ENCODE measurements around the gene STARD5.
"Not testable (repeated sequence)": the region's sequence is repeated elsewhere in the genome, so short reads cannot be mapped to it uniquely, and the experiment has no call there.

Gene STARD5

DNA sequence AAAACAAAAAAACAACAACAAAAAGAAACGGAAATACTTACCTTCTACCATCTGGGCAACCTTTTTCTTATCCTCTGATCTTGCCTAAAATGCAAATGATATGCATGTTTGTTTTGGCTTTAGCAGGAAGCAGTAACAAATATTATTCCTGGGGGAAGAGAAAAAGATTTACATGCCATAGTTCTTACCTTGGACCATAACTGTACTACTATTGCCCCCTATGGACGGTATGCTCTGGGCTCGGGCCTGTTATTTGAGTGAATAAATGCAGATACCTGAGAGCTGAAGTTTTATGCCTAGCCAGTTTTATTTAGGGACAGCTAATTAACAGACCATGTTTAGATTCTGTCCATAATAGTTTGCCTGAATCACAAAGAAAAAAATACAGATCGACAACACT lies 12.6 kb upstream of the STARD5 start:
- DNase-seq, result no peak

DNA sequence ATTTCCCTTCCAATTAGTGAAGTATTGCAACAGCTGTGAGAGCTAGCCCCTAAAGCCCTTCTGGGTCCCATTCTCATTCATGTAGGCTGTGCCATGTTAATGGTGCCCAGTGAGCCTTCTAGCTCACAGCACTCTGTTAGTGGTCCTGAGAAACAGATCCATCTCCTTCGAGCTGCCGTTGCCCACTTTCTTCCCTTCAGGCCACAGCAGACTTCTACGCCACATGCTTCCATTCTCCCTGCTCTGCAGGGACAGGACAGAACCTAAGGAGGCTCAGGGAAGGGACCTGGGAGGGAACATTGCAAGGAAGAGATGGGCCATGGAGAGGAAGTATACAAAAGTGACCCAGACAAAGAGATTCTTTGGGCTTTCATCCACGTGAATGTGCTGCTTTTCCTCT lies 11.7 kb upstream of the STARD5 start:
- DNase-seq, result no peak

DNA sequence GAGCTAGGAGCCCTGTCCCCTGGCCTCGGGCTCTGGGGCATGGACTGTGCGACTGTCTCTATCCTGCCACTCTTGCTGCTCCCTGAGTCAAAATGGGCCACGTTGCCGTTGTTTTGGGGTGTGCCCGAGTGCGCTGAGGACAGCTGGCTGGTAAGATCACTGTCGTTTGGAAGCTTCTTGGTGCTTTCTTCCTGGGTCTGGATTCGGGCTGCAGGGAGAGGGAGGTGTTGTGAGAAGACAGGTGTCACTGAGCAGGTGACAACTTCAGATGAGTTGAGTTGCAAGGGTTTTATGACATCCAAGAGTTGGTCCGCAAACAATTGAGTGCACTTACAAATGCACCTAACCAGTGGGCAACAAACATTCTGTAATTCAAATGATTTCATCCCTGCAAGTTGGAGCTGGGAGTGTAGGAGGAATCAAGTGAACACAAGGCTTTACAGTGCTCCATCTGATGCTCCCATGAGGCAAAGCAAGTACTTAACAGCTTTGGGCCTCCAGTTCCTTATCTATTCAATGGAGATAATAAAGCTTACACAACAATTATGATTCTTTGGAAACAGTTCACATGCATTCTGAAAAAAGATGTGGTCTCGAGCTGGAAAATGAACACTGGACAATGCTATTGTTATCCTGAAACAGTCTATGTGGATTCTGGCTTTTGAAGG lies 11.0 kb upstream of the STARD5 start:
- no peak for DNase-seq

DNA sequence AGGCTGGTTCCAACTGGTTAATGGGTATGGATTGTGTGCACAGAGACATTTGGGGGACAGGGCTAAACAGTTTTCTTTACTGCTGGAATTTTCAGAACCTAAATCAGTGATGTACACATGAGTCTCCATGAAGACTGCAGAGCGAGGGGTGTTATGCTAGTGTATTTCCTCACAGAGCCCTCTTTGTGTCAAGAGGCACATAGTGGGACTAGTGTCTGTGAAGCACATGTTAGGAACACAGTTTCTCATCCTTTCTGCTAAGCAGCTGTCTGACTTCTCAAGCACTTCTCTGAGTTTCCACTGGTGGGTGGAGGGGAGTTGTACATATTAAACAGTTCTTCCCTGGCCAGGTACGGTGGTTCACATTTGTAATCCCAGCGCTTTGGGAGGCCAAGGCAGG lies 9.4 kb upstream of the STARD5 start:
- DNase-seq, result no peak

DNA sequence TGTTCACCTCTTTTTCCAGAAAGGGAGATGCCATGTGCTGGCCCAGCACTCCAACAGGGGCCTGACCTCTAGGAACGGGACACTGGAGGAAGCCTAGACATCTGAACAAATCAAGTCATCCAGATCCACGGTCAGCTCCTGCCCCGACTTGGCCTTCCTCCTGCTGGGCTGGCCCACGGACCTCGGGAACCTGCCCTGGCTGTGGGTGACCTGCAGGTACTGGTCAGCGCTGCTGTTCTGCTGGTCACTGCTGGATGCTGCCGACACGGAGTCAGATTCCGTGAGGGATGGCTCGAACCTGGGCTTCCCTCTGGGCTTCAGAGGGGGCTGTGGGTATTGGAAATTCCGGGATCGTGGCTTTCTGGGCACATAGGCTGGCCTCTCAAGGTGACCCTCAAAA lies 8.4 kb upstream of the STARD5 start:
- DNase-seq, result no peak

DNA sequence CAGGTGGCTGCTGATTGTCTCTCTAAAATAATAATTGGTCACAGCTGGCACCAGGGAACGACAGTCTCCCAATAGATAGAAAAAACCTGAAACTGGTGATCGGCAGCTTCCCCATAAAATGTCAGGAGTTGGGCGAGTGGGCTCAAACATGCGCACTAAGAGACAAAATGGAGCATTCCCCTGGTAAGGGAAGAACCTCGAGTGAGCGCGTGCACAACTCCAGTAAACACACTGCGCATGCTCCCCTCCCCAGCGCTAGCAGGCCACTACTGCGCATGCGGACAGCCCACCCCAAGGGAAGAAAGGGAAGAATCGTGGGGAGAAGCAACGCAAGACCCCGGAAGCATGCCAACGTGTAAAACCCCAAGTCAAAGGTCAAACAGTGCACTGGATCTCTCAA lies 7.7 kb upstream of the STARD5 start:
- no peak for DNase-seq

DNA sequence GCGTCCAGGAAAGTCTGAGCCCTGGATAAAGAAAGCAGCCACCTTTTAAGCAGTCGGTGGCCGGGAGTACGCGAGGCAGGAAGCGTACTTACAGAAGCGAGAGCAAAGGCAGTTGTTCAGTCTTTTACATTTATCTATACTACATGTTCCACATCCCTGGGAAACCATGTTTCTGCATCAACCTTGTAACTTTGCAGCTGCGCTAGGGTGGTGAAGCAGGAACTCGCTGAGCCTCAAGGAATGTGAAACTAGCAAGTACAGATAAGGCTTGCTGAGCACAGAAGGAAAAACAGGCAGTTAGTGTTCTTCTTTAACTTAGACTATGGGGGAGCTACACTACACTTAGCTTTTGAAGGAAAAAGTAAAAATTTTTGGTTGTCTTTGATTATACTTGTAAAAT lies 7.2 kb upstream of the STARD5 start:
- not testable (repeated sequence) for DNase-seq

DNA sequence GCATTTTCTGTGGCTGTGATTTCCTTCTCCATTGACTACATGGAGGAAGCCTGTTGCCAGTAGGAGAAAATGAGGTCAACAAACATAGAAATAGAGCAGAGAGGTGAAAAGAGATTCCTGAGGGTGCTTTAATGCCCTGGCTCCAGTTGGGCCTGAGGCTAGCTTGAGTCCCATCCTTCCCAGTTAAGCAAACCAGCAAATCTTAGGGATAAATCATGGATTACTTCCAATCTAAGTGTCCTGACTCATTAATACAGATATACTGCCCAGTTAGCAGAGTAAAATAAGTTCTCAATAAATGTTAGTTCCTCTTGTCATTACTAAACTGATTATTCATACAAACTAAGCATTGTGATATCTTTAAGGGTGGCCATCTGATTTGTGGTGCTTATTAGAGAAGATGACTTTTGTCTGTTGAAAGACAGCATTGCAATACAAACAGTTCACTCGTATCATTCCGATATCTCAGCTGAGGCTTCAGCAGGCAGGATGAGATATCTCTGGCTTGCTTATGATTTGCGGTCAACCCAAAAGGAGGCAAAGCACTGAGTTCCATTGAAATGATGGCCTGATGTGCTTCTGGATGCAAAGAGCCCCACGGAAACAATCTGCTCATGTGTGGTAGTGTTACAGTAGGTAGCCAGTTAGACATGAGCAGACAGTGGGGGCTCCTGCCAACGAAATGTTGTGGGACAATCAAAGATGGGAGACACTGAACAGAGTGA lies 6.6 kb upstream of the STARD5 start:
- no peak for DNase-seq

DNA sequence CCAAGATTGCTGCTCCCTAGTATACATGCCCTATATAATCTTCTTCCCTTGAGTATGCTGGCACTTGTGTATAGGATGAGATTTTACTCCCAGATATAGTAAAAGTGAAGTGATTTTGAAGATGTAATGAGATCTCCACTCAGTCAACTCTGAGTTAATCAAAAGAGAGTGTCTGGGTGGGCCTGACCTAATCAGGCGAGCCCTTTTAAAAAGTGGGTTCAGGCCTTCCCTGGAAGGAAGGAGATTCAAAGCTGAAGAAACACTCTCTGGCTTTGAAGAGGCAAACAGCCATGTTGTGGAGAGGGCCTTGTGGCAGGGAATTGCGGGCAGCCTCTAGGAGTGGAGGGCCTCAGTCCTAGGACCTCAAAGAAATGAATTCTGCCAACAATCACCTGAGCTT lies 5.5 kb upstream of the STARD5 start:
- no peak for DNase-seq

DNA sequence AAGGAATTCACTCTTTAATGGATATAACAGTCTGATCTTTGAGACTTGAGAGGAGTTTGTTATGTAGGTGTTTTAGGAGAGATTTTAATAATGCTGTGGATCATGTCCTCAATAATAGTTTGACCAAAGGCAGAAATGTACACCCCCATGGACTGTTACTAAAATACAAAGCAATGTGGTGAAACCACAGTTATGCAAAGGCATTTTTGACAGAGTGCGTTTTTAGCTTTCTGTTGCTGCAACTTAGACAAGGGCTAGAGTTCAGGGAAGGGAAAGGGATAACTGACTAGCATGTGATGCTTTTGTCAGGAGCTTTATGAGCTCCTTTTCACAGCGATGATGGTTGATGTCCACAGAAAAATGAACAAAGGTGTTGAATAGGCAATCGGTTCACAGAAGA lies 3.6 kb upstream of the STARD5 start:
- no peak for DNase-seq

DNA sequence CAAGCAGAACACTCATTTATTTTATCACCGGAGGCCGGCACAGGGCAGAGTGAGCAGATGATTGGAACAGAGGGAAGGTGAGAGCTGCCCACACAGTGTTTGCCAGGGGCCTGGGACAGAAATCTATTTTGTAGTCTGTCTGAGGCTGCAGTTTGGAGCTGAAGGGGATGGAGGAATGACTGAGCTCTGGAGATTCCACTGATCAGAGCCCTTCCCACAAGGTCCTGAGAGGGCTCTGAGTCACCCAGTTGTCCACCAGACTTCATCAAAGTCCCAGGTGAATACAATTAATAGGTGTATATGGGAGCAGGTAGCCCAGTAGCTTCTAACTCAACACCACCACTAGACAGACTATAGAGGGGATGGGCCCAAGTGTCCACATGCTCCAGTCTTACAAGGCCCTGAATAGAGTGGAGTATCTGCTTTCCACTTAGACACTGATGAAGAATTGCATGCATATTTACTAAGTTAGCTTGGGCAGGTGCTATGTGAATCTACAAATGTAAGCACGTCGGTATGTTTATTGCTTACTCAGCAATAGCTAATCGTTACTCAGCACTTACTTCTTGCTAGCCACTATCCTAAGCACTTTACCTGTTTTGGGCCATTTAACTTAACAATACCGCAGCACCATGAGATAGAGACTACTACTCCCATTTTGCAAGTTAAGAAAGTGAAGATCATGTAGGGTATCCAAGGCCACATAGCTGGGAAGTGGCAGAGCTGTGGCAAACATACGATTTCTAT lies 2.7 kb upstream of the STARD5 start:
- no peak for DNase-seq

DNA sequence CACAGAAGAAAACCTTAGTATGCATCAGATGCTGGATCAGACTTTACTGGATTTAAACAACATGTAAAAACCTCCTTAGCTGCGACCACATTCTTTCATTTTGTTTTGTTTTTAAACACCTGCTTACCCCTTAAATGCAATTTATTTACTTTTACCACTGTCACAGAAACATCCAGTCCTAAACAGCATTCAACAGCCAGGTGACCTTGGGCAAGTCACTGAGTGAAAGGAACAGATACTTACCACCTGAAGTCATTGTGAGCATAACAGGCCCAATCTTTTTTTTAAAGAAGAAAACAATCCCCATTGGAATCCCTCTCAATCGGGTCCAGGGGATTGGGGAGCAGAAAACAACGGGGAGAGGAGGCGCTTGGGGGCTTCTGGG lies 390 bp downstream of the STARD5 start:
- no peak for DNase-seq

DNA sequence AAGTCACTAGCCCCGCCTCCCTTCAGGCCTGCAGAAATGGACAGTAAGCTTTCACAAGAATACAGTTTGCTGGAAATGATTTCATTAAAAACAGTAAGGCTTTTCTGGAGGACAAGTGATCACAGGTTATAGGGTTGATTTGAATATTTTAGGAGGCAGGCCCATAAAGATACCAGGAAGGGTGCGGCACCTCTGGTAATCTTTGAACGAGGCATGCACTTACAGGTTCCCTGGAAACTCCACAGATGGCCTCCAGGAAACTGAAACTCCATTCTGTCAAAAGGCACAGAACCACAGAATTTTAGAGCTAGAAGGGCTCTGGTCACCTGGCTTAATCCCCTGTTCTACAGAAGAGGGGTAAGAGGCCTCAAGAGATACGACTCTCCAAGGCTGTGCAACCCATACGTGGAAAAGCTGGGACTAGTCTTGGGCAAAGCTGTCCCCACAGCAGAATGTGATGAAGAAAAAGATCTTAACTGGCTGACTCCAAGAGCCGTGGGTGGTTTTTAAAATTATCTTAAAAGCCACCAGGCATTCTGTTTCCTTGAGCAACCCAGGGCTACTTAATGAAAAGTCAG lies 1.2 kb downstream of the STARD5 start:
- no peak for DNase-seq

DNA sequence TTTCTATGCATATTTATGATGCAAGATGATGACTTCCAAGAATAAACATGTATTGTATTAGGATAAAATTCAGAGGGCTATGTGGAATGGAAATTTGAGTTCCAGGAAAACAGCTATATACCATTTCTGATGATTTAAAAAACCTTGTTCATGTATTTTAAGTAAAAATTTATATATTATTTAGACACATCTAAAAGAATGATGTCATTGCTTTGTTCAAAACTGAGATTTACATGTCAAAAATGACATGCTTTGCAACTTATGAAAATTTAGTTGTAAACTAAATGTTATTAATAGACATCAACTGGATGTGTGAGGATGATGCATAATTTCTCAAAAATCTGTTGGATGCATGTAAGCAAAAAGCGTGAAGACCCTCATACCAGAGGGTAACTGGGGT lies 2.3 kb downstream of the STARD5 start:
- DNase-seq, result no peak

DNA sequence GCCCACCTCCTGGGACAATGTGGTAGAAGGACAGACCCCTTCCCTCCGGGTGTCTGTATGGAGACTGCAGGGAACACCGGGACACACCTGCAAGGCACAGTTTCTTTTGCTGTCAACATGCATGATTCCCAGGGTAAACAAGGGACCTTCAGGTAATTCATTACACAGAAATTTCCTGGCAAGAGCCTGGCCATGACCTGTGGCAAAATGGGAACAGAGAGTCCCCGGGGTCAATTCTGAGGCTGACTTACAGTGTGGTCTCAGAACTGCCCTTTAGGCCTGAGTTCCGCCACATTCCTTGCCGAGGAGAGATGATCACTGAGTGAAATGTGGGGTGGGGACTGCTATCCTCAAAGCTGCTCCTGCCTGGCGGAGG lies 6.3 kb downstream of the STARD5 start:
- no peak for DNase-seq

DNA sequence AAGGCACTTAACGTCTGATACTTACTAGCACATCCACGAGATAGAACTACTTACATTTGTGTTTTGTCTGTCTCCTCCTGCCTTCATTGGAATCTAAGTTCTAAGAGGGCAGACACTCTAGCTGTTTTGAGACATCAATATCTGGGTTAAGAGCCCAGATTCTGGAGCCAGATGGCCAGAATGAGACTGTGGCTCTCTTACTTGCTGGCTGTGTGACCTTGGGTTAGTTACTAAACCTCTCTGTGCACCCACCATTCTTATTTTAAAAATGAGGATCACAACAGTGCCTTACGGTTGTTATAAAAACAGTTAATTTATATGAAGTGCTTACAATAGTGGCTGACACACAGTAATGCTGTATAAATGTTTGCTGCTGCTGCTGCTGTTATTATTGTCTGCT lies 7.7 kb downstream of the STARD5 start:
- no peak for DNase-seq

DNA sequence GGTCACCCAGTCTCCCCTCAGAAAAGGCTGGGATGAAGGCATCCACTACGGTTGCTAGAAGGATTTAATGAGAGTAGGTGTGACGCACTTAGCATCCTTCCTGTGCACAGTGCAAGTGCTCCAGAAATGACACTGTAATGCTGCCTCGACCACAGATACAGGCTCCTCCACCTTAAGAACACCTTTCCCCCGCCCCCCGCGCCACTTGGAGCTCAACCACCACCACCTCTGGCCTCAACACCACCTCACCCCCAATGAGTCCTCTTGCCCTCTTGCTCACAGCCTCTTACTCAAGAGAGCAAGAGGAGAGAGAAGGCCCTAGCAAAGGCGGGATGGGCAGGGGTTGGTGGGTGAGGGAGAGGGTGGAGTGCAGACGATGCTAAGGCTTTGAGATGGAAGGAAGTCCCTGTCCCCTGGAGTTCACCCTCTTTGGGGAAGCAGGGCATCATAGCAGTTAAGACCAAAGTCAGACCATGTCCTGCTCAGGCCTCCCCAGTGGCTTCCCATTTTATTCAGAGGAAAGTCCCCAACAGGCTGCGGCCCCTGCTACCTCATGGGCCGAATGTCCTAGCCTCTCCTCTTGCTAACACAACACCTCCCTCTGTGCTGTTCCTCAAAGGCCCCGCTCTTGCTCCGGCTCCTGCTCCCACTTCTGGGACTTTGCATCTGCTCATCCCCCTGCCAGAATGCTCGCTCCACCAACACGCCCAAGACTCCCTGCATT lies 8.3 kb downstream of the STARD5 start:
- no peak for DNase-seq

DNA sequence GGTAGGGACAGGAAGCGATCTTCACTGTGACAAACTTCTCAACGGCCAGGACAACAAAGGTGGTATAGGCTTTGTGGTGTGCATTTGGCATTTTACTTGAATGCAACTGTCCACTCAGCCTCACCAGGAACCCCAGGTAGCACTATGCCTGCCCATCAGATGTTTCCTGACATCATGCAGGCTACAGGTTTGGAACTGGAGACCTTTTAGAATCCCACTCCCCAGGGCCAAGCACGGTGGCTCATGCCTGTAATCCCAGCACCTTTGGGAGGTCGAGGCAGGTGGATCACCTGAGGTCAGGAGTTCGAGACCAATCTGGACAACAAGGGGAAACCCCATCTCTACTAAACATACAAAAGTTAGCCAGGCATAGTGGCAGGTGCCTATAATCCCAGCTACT lies 9.6 kb downstream of the STARD5 start:
- DNase-seq, result no peak

DNA sequence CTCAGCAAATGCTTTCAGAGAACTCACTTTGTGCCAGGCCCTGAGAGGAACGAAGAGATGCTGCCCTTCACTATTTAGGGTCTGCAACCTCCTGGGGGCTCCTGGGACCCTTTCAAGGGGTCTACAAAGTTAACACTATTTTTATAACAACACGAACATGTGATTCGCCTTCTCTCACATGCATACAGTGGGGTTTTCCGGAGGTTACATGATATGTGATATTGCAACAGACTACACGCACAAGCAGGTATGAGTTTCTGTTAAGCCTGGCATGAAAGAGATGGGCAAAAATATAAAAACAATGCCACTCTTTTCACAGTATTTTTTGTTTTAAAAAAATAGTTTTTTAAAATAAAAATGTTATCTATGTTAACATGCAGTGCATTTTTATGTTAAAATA lies 10.3 kb downstream of the STARD5 start:
- DNase-seq, result no peak

DNA sequence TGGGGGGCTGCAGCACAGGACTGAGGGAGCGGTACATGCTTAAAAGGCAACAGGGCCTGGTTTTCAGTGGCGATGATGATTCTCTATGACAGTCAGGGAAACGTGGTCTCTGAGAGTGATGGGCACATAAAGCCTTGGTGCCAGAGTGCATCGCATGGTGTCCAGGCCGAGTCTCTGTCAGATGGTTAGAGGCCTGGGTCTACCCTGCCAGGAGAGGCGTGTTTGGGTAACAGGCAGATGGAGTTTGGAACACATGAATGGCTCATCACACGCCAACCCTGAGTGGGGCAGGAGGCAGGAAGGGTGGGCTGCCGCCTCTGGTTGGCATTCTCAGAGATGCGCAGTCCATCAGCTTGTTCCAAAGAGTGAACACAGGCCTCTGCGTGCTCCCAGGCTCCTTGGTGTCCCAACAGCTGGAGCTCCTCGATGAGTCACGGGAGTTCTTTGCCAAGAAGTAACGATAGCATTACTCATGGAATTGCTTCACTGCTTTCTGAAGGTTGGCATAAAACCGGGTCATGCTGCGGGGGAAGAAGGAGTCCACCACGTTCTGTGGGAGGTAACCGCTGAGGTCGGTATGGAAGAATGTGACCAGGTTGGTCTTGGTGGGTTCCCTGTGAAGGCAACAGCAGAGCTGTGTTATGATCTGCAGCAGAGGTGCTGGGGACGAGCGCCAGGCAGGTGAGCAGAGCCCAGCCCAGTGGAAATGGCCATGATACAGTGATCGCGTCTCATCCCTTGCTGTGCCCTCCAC lies 11.0 kb downstream of the STARD5 start:
- peak; percentile 62 for DNase-seq

DNA sequence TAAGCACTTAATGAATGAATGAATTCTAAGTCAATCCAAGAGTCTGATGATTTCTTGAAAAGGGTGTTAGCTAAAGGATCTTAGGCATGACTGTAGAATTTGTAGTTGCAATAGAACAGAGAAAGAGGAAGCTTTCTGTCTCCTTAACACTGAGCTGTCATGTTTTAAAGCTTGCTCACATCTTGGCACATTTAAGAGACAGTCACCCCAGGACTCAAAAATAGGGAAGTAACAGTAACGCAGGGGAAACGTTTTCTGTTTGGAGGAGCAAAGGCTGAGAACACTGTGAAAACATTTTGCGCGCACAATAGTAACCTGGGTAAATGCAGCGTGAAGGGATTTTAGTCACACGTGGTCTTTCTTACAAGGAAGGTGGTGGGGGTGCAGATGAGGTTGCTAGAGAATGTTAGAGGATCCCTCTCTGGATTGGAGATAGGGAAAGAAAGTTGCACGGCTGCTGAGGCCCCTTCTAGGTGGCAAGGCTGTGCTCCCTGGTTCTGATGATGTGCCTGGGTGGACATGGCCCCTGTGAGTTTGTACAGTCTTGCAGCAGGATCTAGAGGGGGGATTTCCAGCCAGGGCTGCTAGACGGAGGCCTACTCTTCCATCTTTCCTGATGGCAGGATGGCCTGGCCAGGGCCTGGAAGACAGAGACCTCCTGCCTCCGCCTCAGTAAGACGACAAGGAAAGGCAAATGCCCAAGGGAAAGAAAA lies 12.0 kb downstream of the STARD5 start:
- DNase-seq, result no peak

DNA sequence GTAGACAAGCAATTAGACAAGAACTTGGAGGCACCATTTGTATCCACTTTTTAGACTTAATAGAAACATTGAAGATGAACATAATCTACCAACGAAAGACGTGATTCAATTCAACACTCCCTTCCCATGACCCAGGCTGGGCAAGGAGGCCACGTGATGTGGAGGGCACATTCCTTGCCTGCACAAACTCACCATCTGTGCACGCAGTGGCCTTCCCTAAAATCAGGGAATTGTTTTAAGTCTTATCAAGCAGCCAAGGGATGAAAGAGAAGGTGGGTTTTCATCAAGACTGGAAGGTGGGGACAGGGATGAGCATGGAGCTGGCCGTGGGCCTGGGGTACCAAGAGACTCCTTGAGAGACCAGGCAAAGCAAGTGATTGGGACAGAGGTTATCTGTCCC lies 13.5 kb downstream of the STARD5 start:
- no peak for DNase-seq

Measured in GOT3 (cell line).